RWPE1 (cell line): ENCODE measurements around the gene SLC6A9.

Experiments
- CTCF ChIA-PET: fragments of 350-600 bp; sonication (Branson Sonifier 250); formaldehyde crosslinking; extraction: SDS; loops from one replicate; lab custom pipeline; 2021; lab: Yijun Ruan, JAX
- POLR2A ChIA-PET: fragments of 400-600 bp; formaldehyde crosslinking; extraction: SDS; loops from one replicate; lab custom pipeline; 2020; ENCODE audit warnings: antibody characterized with exemption; ENCODE audit not compliant: low non-redundant PET; lab: Yijun Ruan, JAX
- DNase-seq: peaks from one replicate; pipeline ENCODE4 v3.0.0; 2012; ENCODE audit warnings: low spot score
- H3K27ac ChIP-seq: fragments of 450-650 bp; 2 replicates; pipeline ENCODE4 v1.5.1; 2017
- TF ChIP-seq, protein P1 (sequence below): fragments of 450-650 bp; conservative IDR thresholded peaks from 2 replicates; pipeline ENCODE4 v1.5.1; 2017; ENCODE audit warnings: low read depth, mild to moderate bottlenecking

Gene SLC6A9

DNA sequence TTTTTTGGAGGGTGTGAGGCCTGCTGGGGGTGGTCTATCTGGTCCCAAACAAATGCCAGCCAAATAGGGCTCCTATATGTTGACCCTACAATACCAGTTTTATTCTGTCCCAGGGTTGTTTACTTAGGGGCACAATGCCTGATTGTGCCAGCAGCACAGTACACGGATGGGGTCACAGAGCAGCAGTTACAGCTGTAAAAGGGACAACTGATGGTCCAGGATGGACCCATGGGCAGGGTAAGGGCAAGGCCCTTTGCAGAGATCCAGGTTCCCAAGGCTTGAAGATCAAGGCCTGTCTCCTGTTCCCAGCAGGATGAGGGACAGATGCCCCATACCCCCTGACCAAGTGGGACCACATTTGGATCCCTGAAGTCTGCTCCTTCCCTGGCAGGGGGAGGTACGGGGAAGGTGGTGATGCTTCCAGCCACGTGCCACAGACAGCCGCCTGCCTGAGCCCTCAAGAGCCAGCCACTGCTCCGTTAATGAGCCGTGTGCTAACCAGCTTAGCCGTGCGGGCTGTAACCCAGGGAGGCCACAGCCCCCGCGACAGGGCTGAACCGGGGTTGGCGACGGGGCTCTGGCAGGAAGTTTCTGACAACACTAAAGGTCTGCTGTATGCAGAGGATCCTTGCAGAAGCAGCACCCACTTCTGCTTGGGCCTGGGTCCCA is 18.2 kb downstream of the SLC6A9 start:
- CTCF ChIA-PET, result no interaction called here
- POLR2A ChIA-PET, result no interaction called here
- H3K27ac ChIP-seq, result peak overlapping the region; percentile 15; the same call in 1 of the 2 replicates
- no peak for DNase-seq
- TF ChIP-seq, protein P1, sequence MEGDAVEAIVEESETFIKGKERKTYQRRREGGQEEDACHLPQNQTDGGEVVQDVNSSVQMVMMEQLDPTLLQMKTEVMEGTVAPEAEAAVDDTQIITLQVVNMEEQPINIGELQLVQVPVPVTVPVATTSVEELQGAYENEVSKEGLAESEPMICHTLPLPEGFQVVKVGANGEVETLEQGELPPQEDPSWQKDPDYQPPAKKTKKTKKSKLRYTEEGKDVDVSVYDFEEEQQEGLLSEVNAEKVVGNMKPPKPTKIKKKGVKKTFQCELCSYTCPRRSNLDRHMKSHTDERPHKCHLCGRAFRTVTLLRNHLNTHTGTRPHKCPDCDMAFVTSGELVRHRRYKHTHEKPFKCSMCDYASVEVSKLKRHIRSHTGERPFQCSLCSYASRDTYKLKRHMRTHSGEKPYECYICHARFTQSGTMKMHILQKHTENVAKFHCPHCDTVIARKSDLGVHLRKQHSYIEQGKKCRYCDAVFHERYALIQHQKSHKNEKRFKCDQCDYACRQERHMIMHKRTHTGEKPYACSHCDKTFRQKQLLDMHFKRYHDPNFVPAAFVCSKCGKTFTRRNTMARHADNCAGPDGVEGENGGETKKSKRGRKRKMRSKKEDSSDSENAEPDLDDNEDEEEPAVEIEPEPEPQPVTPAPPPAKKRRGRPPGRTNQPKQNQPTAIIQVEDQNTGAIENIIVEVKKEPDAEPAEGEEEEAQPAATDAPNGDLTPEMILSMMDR, result no peak

DNA sequence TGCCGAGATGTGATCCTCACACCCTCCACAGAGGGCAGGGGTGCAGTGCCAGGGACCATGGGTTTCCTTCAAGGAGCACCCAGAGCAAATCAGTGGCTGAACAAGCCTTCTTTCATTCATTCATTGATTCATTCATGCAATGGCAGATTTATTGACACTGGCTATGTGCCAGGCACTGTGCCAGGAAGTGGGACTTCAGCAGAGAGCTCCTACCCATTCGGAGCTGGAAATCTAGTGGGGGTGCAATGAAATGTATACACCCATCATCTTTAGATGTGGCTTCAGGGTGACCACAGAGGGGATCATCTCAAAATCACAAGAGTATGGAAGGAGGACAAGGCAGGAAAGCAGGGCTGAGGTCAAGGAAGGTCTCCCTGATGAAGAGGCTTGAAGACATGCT is 18.9 kb downstream of the SLC6A9 start:
- ChIA-PET CTCF (no interaction called here), POLR2A (interaction anchor here (0.6 kb wide), 1 partner anchor 17 kb away, joined by 3 read pairs; no protein-coding TSS in a partner anchor)
- TF ChIP-seq, protein P1, result no peak
- DNase-seq, result no peak
- peak overlapping the region; percentile 15; the same call in 1 of the 2 replicates for H3K27ac ChIP-seq

DNA sequence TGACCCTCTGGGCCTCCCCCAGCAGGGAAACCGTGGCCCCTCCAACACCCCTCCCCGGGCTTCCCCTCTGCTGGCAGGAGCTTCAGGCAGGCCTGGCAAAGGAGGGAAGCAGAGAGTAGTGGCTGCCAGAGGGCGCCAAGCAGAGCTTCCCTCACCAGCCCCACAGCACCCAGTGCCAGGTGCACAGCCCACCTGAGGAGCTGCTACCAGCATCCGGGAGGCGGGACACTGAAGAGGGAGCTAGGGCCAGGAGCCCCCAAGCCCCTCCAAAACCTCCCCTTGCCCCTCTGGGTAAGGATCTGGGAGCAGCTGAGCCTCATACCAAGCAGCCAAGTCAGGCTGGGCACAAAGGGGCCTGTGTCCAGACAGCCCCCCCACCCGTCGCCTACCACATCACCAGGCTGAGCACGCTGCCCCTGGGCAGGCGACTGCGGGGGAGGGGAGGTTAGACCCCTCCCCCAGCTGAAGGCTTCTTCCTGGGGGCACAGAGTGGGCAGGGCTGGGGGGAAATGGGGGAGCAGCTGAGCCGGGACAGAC is 20.3 kb downstream of the SLC6A9 start:
- ChIA-PET POLR2A (no interaction called here), CTCF (interaction anchor here (0.6 to 1.4 kb wide), 2 partner anchors 26 to 650 kb away, joined by 3 to 6 read pairs; no protein-coding TSS in a partner anchor)
- no peak for DNase-seq
- TF ChIP-seq, protein P1, result no peak
- H3K27ac ChIP-seq, result peak overlapping the region; percentile 8

DNA sequence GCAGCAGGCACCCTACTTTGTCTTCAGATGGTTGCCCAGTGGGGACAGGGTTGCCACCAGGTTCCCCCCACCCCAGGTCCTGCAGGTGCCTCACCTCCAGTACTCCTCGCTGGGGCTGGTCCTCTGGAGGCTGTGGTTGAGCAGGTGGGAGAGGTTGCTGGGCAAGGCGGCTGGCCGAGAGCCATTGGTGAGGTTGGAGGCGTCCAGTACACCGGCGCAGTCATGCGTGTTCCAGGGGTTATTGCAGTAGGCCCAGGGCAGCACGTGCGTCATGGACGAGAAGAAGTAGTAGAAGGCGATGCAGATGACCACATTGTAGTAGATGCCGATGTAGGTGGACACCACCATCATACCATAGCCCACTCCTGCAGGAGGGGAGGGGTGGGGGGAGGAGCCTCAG is 23.0 kb downstream of the SLC6A9 start:
- TF ChIP-seq, protein P1, result no peak
- H3K27ac ChIP-seq, result peak overlapping the region; percentile 60
- DNase-seq, result no peak
- ChIA-PET CTCF (interaction anchor here (0.7 kb wide), 1 partner anchor 254 kb away, joined by 3 read pairs; no protein-coding TSS in a partner anchor), POLR2A (interaction anchor here (0.6 kb wide), 1 partner anchor 236 kb away, joined by 3 read pairs; no protein-coding TSS in a partner anchor)

DNA sequence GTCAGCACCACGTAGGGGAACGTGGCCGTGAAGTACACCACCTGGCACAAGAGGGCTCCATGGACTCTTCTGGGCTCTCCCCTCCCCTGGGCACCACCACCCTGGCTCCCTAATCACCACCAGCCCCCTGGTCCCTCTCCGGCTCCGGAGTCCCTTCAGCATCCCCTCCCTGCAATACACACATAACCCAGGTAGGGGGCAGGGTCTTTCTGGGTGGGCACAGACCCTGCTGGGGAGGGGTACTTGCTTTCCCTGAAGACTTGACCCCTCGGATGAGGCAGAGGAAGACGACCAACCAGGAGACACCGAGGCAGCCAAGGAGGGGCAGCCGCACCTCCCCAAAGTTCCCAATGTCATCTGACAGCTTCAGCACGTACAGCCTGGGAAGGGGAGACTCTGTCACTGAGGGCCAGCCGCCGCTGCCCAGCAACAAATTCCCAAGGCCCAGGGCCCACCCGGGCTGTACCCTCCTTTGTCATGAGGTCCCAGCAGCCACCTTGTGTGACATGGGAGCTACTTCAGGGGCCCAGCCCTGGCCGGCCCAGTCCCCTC is 28.6 kb downstream of the SLC6A9 start:
- CTCF ChIA-PET, result interaction anchor here (0.5 to 5.3 kb wide), 5 partner anchors 34 to 854 kb away, joined by 3 to 43 read pairs (median 3); no protein-coding TSS in a partner anchor

DNA sequence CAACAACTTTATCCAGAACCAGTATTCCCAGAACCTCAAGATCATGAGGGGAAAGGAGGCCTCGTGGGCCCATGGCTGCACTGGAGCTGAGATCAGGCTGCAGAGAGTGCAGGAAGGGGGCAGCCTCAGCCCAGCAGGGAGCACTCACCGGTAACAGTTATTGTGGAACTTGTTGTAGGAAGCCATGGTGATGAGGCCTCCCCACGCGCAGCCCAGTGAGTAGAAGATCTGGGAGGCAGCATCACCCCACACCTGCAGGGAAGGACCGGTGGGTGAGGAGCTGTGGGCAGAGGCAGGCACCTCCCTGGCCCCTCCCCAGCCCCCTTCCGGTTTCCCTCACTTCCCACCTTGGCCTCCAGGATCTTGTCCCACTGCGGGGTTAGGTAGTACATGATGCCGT is 29.1 kb downstream of the SLC6A9 start:
- POLR2A ChIA-PET, result no interaction called here
- DNase-seq, result no peak
- CTCF ChIA-PET, result interaction anchor here (5.3 kb wide), 1 partner anchor 35 kb away, joined by 43 read pairs; no protein-coding TSS in a partner anchor
- H3K27ac ChIP-seq, result no peak overlapping the region
- TF ChIP-seq, protein P1, result no peak

More for the DNA sequence above, 28.6 kb downstream of the SLC6A9 start:
- POLR2A ChIA-PET, result no interaction called here
- DNase-seq, result no peak
- H3K27ac ChIP-seq, result no peak overlapping the region
- TF ChIP-seq, protein P1, result no peak
